Adrenal gland (tissue), 5 donors: ENCODE measurements around the gene UBE2M.

Source experiments
- CTCF ChIP-seq, 6 experiments: fragments of 450-650 bp in 4 of 6; fragments of 200-600 bp in 2 of 6; sonication (generic) in 1 of 6; IDR thresholded peaks; 1 replicate in 5 of 6; 2 replicates in 1 of 6; pipeline versions ENCODE4 v1.5.1 to v1.8.0; 2016 to 2021; ENCODE audit warnings: antibody characterized with exemption in 6 of 6, mild to moderate bottlenecking in 2 of 6, moderate library complexity in 1 of 6
- POLR2A ChIP-seq, 2 donors: fragments of 450-650 bp; IDR thresholded peaks; one replicate each; pipeline ENCODE4 v1.6.1; 2017; ENCODE audit warnings: antibody characterized with exemption in 2 of 2, mild to moderate bottlenecking in 2 of 2, moderate library complexity in 1 of 2
- donor health status: DM: no; HTN: no; CAD: no.

GRCh38 chr19:58563823-58564222 is 5.4 kb upstream of the UBE2M start:
- no peak for TF ChIP-seq CTCF (IDR thresholded peaks at IDR 0.05)
- TF ChIP-seq POLR2A (IDR thresholded peaks at IDR 0.05) = no peak
